Hepatocyte (in vitro differentiated cells): ENCODE data around the gene GNS. TPM values are rescaled to one million over a fixed set of nuclear protein-coding genes. Genes with fewer than 3 reads are reported as not detected.

Experiments
- DNase-seq: peaks from one replicate; pipeline ENCODE4 v3.0.0-alpha.2; 2016; ENCODE audit warnings: low spot score
- H2AFZ ChIP-seq: fragments of 200-600 bp; sonication (generic); 2 replicates; pipeline ENCODE4 v1.6.0; 2016; ENCODE audit warnings: antibody characterized with exemption, mild to moderate bottlenecking
- H3K27ac ChIP-seq: fragments of 200-600 bp; sonication (generic); 2 replicates; pipeline ENCODE4 v1.5.1; 2016; ENCODE audit warnings: mild to moderate bottlenecking
- H3K27me3 ChIP-seq: fragments of 200-600 bp; sonication (generic); 2 replicates; pipeline ENCODE4 v1.6.1; 2016
- H3K36me3 ChIP-seq: fragments of 200-600 bp; sonication (generic); replicated peaks from 2 replicates; pipeline ENCODE4 v1.5.1; 2016; ENCODE audit warnings: low read depth; ENCODE audit not compliant: insufficient read depth
- H3K4me1 ChIP-seq: fragments of 200-600 bp; sonication (generic); 2 replicates; pipeline ENCODE4 v1.5.1; 2016; ENCODE audit warnings: mild to moderate bottlenecking, moderate library complexity; ENCODE audit not compliant: insufficient read depth
- H3K4me2 ChIP-seq: fragments of 200-600 bp; sonication (generic); 2 replicates; pipeline ENCODE4 v1.6.0; 2016
- H3K4me3 ChIP-seq: fragments of 200-600 bp; sonication (generic); 2 replicates; pipeline ENCODE4 v1.5.1; 2016; ENCODE audit warnings: mild to moderate bottlenecking
- H3K79me2 ChIP-seq: fragments of 200-600 bp; sonication (generic); 2 replicates; pipeline ENCODE4 v1.6.0; 2017; ENCODE audit warnings: mild to moderate bottlenecking
- H3K9me2 ChIP-seq: fragments of 200-600 bp; sonication (generic); replicated peaks from 2 replicates; pipeline ENCODE4 v1.6.0; 2017; ENCODE audit warnings: mild to moderate bottlenecking; ENCODE audit not compliant: insufficient read depth
- H3K9me3 ChIP-seq: fragments of 200-600 bp; sonication (generic); 2 replicates; pipeline ENCODE4 v1.5.1; 2016; ENCODE audit warnings: low read depth, mild to moderate bottlenecking
- H4K20me1 ChIP-seq: fragments of 200-600 bp; sonication (generic); 2 replicates; pipeline ENCODE4 v1.6.0; 2016; ENCODE audit warnings: mild to moderate bottlenecking; ENCODE audit not compliant: insufficient read depth, poor library complexity, severe bottlenecking
- CTCF ChIP-seq: fragments of 200-600 bp; sonication (generic); IDR thresholded peaks from 2 replicates; pipeline ENCODE4 v1.5.1; 2016; ENCODE audit warnings: antibody characterized with exemption, mild to moderate bottlenecking; ENCODE audit not compliant: poor library complexity
- EZH2 ChIP-seq: fragments of 200-600 bp; sonication (generic); IDR thresholded peaks from 2 replicates; pipeline ENCODE4 v1.6.1; 2016; ENCODE audit warnings: antibody characterized with exemption, mild to moderate bottlenecking, borderline replicate concordance
- EZH2phosphoT487 ChIP-seq: fragments of 200-600 bp; sonication (generic); IDR thresholded peaks from one replicate; pipeline ENCODE4 v1.6.1; 2018; ENCODE audit warnings: antibody characterized with exemption, mild to moderate bottlenecking, low read depth, moderate library complexity; ENCODE audit not compliant: unreplicated experiment, severe bottlenecking
- WGBS: methylation state at CpG from one replicate; pipeline ENCODE4 v1.1.6; 2016; ENCODE audit warnings: low lambda C conversion rate; ENCODE audit errors: missing lambda C conversion rate; 5-methylcytosine and 5-hydroxymethylcytosine counted together
- polyA plus RNA-seq: library from polyadenylated mRNA; unstranded; fragments of >200 nt; fragmentation: Nextera tagmentation; extraction: Ambion mirVana; gene quantifications from 2 replicates; pipeline ENCODE4 v1.2.1, GENCODE V29; 2016
- total RNA-seq: library from RNA; depleted of rRNA; stranded (reverse); fragments of >200 nt; gene quantifications from 2 replicates; pipeline ENCODE4 v1.2.3, GENCODE V29; 2014

GNS gene
- total and polyA plus RNA-seq, 2 experiments from 2014 or later = 88.0 to 193 TPM

- TF ChIP-seq EZH2 (no peak), EZH2phosphoT487 (peak; percentile 87), CTCF (no peak)
- Histone ChIP-seq H3K9me3 (no peaks in the 10 kb centered on the region), H3K9me2 (no peaks in the 10 kb centered on the region), H3K36me3 (no peaks in the 10 kb centered on the region), H4K20me1 (no peaks in the 10 kb centered on the region), H3K79me2 (peaks cover 41% of the 10 kb centered on the region), H3K4me3 (no peak overlapping the region), H3K27me3 (no peaks in the 10 kb centered on the region), H3K4me1 (peaks cover 35% of the 10 kb centered on the region), H3K27ac (peak overlapping the region; percentile 18), H2AFZ (no peak overlapping the region), H3K4me2 (peak overlapping the region; percentile 47)
- no peak for DNase-seq
- 46% methylated on average over 3 of the region's 3 CpGs for WGBS
Observed at GRCh38 chr12:64666054-64666914, 92.9 kb downstream of the GNS start.

GRCh38 chr12:64665514-64665913 is 93.7 kb downstream of the GNS start:
- Histone ChIP-seq H2AFZ (no peak overlapping the region), H3K9me3 (no peaks in the 10 kb centered on the region), H3K79me2 (peaks cover 43% of the 10 kb centered on the region), H4K20me1 (no peaks in the 10 kb centered on the region), H3K27ac (peak overlapping the region; percentile 18), H3K4me1 (peaks cover 35% of the 10 kb centered on the region), H3K27me3 (peaks cover 3% of the 10 kb centered on the region), H3K4me3 (no peak overlapping the region), H3K4me2 (peak overlapping the region; percentile 47), H3K36me3 (no peaks in the 10 kb centered on the region), H3K9me2 (no peaks in the 10 kb centered on the region)
- 62% methylated on average over 4 of the region's 4 CpGs for WGBS
- TF ChIP-seq EZH2phosphoT487 = no peak
- TF ChIP-seq CTCF = no peak
- TF ChIP-seq EZH2 = no peak
- no peak for DNase-seq

Other genes starting within 250 kb of the GNS start
- 20.0 and 22.3 TPM in 2 replicates for gene RASSF3, start 148.9 kb downstream of the GNS start, total RNA-seq
- gene RASSF3, start 148.9 kb downstream of the GNS start, polyA plus RNA-seq = 5.1 and 7.8 TPM in 2 replicates
- 4.7 and 5.3 TPM in 2 replicates for gene TBC1D30, start 65.2 kb upstream of the GNS start, total RNA-seq
- gene TBC1D30, start 65.2 kb upstream of the GNS start, polyA plus RNA-seq = 4.8 and 5.6 TPM in 2 replicates